Measurements from ENCODE around the gene NRXN3.
"Not testable (repeated sequence)": the region's sequence is repeated elsewhere in the genome, so short reads cannot be mapped to it uniquely, and the experiment has no call there.

Gene NRXN3

GRCh38 chr14:79011091-79011919 lies 841.1 kb downstream of the NRXN3 start:
- Histone ChIP-seq H3K4me1 (peaks cover 13% of the 10 kb centered on the region), H3K4me2 (no peak overlapping the region), H3K27ac (no peak overlapping the region), H4K20me1 (no peaks in the 10 kb centered on the region), H3K4me3 (no peak overlapping the region), H3K36me3 (no peaks in the 10 kb centered on the region), H3K27me3 (no peaks in the 10 kb centered on the region), H3K9ac (no peak overlapping the region), H3K9me3 (no peaks in the 10 kb centered on the region)
- TF ChIP-seq Cebpa-rat (IDR thresholded peaks at IDR 0.05): no peak

- no peaks in the 10 kb centered on the region for H3K27me3 ChIP-seq
- no peaks in the 10 kb centered on the region for H4K20me1 ChIP-seq
- H3K36me3 ChIP-seq: no peaks in the 10 kb centered on the region
- H3K4me1 ChIP-seq: peaks cover 13% of the 10 kb centered on the region
- no peaks in the 10 kb centered on the region for H3K9me3 ChIP-seq
- H3K9ac ChIP-seq: no peak overlapping the region
- no peak overlapping the region for H3K27ac ChIP-seq
- no peak overlapping the region for H3K4me3 ChIP-seq
- TF ChIP-seq Cebpa-rat (IDR thresholded peaks at IDR 0.05): no peak
- no peak overlapping the region for H3K4me2 ChIP-seq
Observed at GRCh38 chr14:79011920-79012204, 841.7 kb downstream of the NRXN3 start.

DNA sequence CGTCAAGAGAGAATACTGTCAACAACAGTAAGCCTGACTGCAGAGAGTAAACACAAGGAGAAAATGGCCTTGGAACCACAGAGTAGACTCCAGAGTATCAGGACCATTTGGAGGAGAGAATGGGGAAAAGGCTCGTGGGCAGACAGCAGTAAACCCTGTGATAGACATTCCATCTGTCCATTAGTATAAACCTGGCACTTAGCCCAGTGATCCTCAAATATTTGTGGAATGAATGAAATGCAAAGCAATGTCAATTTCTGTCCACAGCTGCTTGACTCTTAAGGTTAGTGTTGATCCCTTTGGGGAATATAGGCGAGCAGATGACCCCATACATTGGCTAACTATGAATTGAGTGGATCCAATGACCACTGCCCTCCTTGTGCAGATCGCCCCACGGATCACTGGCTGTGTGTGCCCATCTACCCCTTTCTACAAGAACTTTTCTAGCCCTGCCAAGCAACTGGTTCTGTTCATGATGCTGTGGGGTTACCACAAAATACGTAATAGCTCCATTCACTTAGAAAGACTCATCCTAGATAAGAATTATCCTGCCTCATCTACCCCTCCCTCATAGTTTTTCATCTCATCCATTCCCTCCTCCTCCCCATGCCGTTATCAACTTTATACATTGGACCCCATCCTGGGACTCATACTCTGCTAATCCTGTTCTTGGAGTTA lies 846.8 kb downstream of the NRXN3 start:
- Histone ChIP-seq H4K20me1 (no peaks in the 10 kb centered on the region), H3K4me2 (no peak overlapping the region), H3K9me3 (no peaks in the 10 kb centered on the region), H3K9ac (no peak overlapping the region), H3K4me1 (no peaks in the 10 kb centered on the region), H3K27ac (no peak overlapping the region), H3K36me3 (no peaks in the 10 kb centered on the region), H3K27me3 (no peaks in the 10 kb centered on the region), H3K4me3 (no peak overlapping the region)
- TF ChIP-seq Cebpa-rat (IDR thresholded peaks at IDR 0.05): no peak

- H3K27me3 ChIP-seq: no peaks in the 10 kb centered on the region
- no peaks in the 10 kb centered on the region for H3K9me3 ChIP-seq
- no peak overlapping the region for H3K27ac ChIP-seq
- no peak for TF ChIP-seq Cebpa-rat (IDR thresholded peaks at IDR 0.05)
- no peaks in the 10 kb centered on the region for H3K4me1 ChIP-seq
- no peak overlapping the region for H3K4me2 ChIP-seq
- H3K4me3 ChIP-seq: no peak overlapping the region
- no peak overlapping the region for H3K9ac ChIP-seq
- no peaks in the 10 kb centered on the region for H4K20me1 ChIP-seq
- no peaks in the 10 kb centered on the region for H3K36me3 ChIP-seq
Observed at GRCh38 chr14:79017561-79017960, 847.4 kb downstream of the NRXN3 start.

DNA sequence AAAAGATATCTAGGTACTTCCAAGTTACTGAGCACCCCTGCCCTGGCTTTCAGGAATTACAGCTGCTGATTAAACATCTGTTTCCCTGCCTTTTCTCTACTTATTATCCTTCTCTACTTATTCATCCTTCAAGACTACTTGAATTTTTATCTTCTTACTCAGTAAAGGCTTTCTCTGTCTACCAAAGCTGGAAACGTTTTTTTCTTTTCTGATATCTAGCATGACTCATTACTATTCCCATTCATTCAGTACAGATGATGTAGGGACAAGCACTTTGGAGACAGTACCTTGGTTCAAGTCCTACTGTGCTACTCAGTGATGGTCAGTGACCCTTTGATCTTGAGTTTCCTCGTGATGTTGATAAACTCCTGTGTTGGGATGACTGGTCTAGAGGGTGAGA lies 848.7 kb downstream of the NRXN3 start:
- no peaks in the 10 kb centered on the region for H3K36me3 ChIP-seq
- no peaks in the 10 kb centered on the region for H3K27me3 ChIP-seq
- no peaks in the 10 kb centered on the region for H3K4me1 ChIP-seq
- no peaks in the 10 kb centered on the region for H4K20me1 ChIP-seq
- TF ChIP-seq Cebpa-rat (IDR thresholded peaks at IDR 0.05): no peak
- H3K9ac ChIP-seq: no peak overlapping the region
- no peak overlapping the region for H3K4me3 ChIP-seq
- H3K4me2 ChIP-seq: no peak overlapping the region
- H3K27ac ChIP-seq: no peak overlapping the region
- no peaks in the 10 kb centered on the region for H3K9me3 ChIP-seq

DNA sequence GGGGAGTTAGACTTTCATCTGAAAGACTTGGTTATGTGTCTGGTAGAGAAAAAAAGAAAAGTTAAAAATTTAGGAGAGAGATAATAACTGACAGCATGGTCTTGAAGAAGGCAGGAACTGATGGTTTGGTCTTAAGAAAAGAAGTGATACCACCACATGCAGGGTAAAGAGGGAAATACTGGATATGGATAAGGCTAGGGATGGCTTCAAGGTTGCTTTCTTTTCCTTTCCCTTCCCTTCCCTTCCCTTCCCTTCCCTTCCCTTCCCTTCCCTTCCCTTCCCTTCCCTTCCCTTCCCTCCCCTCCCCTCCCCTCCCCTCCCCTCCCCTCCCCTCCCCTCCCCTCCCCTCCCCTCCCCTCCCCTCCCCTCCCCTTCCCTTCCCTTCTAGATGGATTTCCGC lies 849.7 kb downstream of the NRXN3 start:
- H3K4me2 ChIP-seq, H3K9ac ChIP-seq, H3K27me3 ChIP-seq, H3K4me1 ChIP-seq, H3K4me3 ChIP-seq, H3K27ac ChIP-seq, H4K20me1 ChIP-seq, H3K36me3 ChIP-seq, H3K9me3 ChIP-seq: not testable (repeated sequence)

- no peak overlapping the region for H3K27ac ChIP-seq
- no peak overlapping the region for H3K4me2 ChIP-seq
- no peaks in the 10 kb centered on the region for H3K27me3 ChIP-seq
- no peaks in the 10 kb centered on the region for H3K4me1 ChIP-seq
- H4K20me1 ChIP-seq: no peaks in the 10 kb centered on the region
- no peak overlapping the region for H3K4me3 ChIP-seq
- no peak for TF ChIP-seq Cebpa-rat (IDR thresholded peaks at IDR 0.05)
- H3K36me3 ChIP-seq: no peaks in the 10 kb centered on the region
- H3K9ac ChIP-seq: no peak overlapping the region
- H3K9me3 ChIP-seq: no peaks in the 10 kb centered on the region
Observed at GRCh38 chr14:79021766-79022165, 851.6 kb downstream of the NRXN3 start.

GRCh38 chr14:79027138-79027537 lies 857.0 kb downstream of the NRXN3 start:
- TF ChIP-seq Cebpa-rat (IDR thresholded peaks at IDR 0.05): no peak
- no peak overlapping the region for H3K9ac ChIP-seq
- H3K27ac ChIP-seq: no peak overlapping the region
- no peaks in the 10 kb centered on the region for H3K4me1 ChIP-seq
- H3K4me2 ChIP-seq: no peak overlapping the region
- H3K36me3 ChIP-seq: no peaks in the 10 kb centered on the region
- H4K20me1 ChIP-seq: no peaks in the 10 kb centered on the region
- H3K9me3 ChIP-seq: no peaks in the 10 kb centered on the region
- H3K4me3 ChIP-seq: no peak overlapping the region
- no peaks in the 10 kb centered on the region for H3K27me3 ChIP-seq

DNA sequence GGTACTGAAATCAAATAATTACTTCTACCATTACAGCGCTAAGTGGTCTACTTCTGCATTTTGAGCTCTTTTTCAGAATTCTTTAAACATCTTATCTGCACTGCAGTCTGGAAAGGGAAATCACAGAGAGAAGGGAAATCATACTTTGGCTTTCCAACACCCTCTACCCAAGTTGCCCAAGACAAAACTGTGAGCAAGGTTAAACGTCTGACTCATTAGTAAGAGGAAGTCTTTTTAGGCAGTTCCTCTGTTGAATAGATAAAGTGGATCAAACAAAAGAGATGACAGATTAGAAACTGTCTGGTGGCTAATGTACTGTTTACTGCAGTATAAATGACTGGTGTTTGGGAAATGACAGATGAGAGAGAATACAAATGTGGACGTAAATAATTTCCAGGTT lies 858.1 kb downstream of the NRXN3 start:
- H3K9me3 ChIP-seq: no peaks in the 10 kb centered on the region
- H3K36me3 ChIP-seq: no peaks in the 10 kb centered on the region
- no peaks in the 10 kb centered on the region for H3K27me3 ChIP-seq
- no peak overlapping the region for H3K4me2 ChIP-seq
- no peaks in the 10 kb centered on the region for H4K20me1 ChIP-seq
- no peak overlapping the region for H3K9ac ChIP-seq
- no peaks in the 10 kb centered on the region for H3K4me1 ChIP-seq
- no peak overlapping the region for H3K4me3 ChIP-seq
- TF ChIP-seq Cebpa-rat (IDR thresholded peaks at IDR 0.05): no peak
- H3K27ac ChIP-seq: no peak overlapping the region

- H3K9me3 ChIP-seq: peaks cover 4% of the 10 kb centered on the region
Observed at GRCh38 chr14:79036441-79036840, 866.3 kb downstream of the NRXN3 start.

More at GRCh38 chr14:79036441-79036840, 866.3 kb downstream of the NRXN3 start:
- no peak overlapping the region for H3K4me3 ChIP-seq
- H4K20me1 ChIP-seq: no peaks in the 10 kb centered on the region
- peaks cover 9% of the 10 kb centered on the region; the same call in 1 of the 2 replicates for H3K4me1 ChIP-seq
- no peaks in the 10 kb centered on the region for H3K27me3 ChIP-seq
- no peaks in the 10 kb centered on the region for H3K36me3 ChIP-seq
- H3K9ac ChIP-seq: no peak overlapping the region
- no peak overlapping the region; the same call in 1 of the 2 replicates for H3K4me2 ChIP-seq
- no peak for TF ChIP-seq Cebpa-rat (IDR thresholded peaks at IDR 0.05)
- H3K27ac ChIP-seq: no peak overlapping the region

Data from BLaER1 (cell line).